ENCODE results near the gene COX8A. TPM values are rescaled to one million over a fixed set of nuclear protein-coding genes. Genes with fewer than 3 reads are reported as not detected.
A peak's percentile ranks its signal among the peaks of the same experiment; 100 is the strongest.
"Not testable (repeated sequence)": the region's sequence is repeated elsewhere in the genome, so short reads cannot be mapped to it uniquely, and the experiment has no call there.

The COX8A gene
- total RNA-seq, 1 donor from 2014 or later, result 319 TPM

- DNase-seq (ENCODE audit: low read depth in 2 of 2), result no peak
Observed at GRCh38 chr11:63969461-63969860, 5.0 kb upstream of the COX8A start.

GRCh38 chr11:63970902-63971301 lies 3.5 kb upstream of the COX8A start:
- no peak for DNase-seq (ENCODE audit: low read depth in 2 of 2)

- not testable (repeated sequence) for DNase-seq (ENCODE audit: low read depth in 2 of 2)
Observed at GRCh38 chr11:63973912-63974258, 535 bp upstream of the COX8A start.

DNA sequence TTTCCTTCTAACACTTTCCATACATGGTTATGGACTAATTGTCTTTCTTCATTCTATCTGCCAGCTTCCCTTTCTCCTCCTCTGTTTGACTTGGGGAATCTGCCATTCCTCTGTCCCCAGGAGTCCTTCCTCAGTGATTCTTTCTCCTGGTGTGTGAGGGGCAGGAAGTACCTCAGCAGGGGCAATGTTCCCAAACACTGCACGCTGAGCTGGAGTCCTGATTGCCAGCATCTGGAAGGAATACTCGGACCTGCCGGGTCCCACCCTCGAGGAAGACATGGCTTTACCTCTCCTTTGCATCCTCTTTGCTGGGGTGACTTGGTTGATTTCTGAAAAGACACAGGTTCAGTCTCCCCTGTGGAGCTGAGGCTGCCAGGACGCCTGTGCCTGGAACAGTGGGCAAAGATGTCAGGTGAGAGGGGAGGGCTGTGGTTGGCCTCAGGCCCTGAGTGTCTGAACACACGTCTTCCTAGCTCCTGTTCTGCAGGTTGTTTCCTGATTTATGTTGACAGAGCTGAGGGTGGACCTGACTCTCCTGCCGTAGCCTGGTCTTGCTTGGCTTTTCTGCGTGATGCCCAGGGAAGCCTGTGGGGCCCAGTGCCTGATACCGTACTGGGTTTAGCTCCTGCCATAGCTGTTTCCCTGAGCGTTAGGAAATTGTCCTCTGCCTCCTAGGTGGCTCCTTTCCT lies 4.3 kb downstream of the COX8A start:
- DNase-seq (ENCODE audit: low read depth in 2 of 2), result no peak

DNA sequence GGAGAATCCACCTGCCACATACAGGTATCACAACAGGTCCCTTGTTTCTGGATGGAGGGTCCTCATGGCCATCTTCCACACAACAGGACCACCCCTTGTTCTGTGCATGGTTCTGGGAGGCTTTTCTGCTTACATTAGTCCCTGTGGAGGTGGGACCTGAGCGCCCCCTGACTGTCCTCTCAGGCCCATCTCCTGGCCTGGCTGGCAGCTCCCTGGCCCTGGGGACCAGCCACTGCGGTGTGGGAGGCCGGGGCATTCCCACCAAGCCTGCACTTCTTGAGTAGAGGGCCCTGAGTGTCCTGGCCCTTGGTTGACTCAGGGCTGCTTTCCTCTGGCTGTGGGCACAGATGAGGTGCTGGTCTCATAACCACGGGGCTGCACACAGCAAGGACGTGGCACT lies 5.0 kb downstream of the COX8A start:
- DNase-seq (ENCODE audit: low read depth in 2 of 2), result no peak

DNA sequence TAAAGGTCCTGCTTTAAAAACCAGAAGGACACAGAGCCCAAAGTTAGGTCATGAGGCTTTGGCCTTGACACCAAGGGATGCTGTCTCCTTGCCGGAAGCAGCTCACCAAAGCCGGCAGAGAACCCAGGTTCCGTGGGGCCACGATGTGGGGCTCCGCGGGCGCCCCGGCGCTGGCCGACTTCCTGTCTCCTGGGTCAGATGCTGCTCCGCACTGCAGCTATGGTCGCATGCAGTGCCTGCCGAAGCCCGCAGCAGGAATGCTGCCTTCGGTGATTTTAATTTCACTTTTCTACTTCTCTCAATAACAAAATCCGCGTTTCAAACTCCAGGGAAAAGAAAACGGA lies 11.4 kb downstream of the COX8A start:
- peak in 1 of 2 donors; percentile 23 for DNase-seq (ENCODE audit: low read depth in 2 of 2)

DNA sequence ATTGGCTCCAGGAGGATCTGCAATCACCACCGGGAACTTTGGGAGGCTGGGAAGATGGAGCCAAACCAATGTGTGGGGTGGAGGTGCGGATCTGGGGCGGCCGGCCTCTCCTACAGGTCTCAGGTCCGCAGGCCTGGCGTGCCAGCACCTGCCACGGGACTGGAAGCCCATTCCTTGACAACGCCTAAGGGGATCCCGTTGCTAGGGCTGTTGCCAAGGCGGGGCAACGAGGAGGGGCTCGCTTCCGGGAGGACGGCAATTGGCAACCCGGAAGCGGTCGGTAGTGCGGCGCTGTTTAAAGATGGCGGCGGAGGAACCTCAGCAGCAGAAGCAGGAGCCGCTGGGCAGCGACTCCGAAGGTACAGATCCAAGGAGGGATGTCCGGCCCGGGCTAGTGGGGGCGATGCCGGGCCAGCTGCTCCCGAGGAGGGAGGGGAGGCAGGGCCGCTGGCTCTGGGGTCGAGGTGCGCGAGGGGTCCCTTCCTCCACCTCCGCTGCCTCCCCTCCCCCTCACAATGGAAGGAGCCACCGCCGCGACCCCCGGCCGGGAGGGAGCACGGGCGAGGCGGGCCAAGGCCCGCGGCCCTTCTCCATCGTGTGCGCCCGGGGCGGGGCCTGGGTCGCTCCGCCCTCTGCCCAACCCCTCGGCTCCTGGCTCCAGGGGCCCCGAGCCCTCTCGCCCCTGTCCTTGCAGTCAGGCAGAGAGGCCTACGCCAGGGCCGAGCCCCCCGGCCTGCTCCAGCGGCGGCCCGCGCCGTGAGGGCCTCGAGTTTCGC lies 11.9 kb downstream of the COX8A start, which contains the start of gene OTUB1:
Gene OTUB1, plus strand, starts transcription at position 283 of the 776 bp plus-strand sequence. Its CDS starts 19 bp downstream, at position 302.
- DNase-seq (ENCODE audit: low read depth in 2 of 2), result peak; percentile 90 to 93

GRCh38 chr11:63986932-63987513 lies 12.6 kb downstream of the COX8A start:
- DNase-seq (ENCODE audit: low read depth in 2 of 2), result no peak

- no peak for DNase-seq (ENCODE audit: low read depth in 2 of 2)
Observed at GRCh38 chr11:63991558-63991957, 17.1 kb downstream of the COX8A start.

DNA sequence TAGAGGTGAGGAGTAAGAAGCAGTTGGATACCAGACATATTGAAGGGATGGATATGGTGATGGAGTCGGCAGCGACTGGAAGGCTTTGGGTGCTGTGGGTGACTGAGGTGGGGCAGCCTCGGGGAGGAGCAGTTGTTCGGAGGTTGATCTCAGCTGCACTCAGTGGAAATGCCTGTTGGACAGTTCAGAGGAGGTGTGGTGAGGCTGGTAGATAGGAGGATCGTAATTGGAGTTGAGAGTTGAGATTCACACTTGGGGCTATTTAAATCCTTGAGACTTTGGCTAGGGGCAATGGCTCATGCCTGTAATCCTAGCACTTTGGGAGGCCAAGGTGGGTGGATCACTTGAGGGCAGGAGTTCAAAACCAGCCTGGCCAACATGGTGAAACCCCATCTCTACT lies 18.7 kb downstream of the COX8A start:
- no peak for DNase-seq (ENCODE audit: low read depth in 2 of 2)

DNA sequence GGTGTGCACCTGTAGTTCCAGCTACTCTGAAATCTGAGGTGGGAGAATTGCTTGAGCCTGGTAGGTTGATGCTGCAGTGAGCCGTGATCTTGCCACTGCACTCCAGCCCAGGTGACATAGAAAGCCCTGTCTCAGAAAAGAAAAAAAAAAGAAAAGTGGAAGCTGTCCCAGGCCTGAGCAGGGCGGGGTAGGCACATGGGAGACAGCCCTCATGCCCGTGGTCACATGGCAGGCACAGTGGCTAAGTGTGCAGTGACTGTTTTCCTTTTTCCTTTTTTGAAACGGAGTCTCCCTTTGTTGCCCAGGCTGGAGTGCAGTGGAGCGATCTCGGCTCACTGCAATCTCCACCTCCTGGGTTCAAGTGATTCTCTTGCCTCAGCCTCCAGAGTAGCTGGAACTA lies 19.6 kb downstream of the COX8A start:
- no peak for DNase-seq (ENCODE audit: low read depth in 2 of 2)

GRCh38 chr11:63996512-63996911 lies 22.1 kb downstream of the COX8A start:
- no peak for DNase-seq (ENCODE audit: low read depth in 2 of 2)

- no peak for DNase-seq (ENCODE audit: low read depth in 2 of 2)
Observed at GRCh38 chr11:63997104-63997700, 22.8 kb downstream of the COX8A start.

- DNase-seq (ENCODE audit: low read depth in 2 of 2), result no peak
Observed at GRCh38 chr11:63997801-63998337, 23.4 kb downstream of the COX8A start.

- DNase-seq (ENCODE audit: low read depth in 2 of 2), result no peak
Observed at GRCh38 chr11:63998558-63999348, 24.3 kb downstream of the COX8A start.

- DNase-seq (ENCODE audit: low read depth in 2 of 2), result peak in 1 of 2 donors; percentile 29
Observed at GRCh38 chr11:63999349-64000025, 25.1 kb downstream of the COX8A start.

- peak; percentile 72 to 85 for DNase-seq (ENCODE audit: low read depth in 2 of 2)
Observed at GRCh38 chr11:64000026-64000739, 25.8 kb downstream of the COX8A start.

- DNase-seq (ENCODE audit: low read depth in 2 of 2), result no peak
Observed at GRCh38 chr11:64000740-64001483, 26.5 kb downstream of the COX8A start.
